ENCODE data around the gene PHF1. TPM values are rescaled to one million over a fixed set of nuclear protein-coding genes. Genes with fewer than 3 reads are reported as not detected.

Gene PHF1
- polyA plus RNA-seq, 1 experiment = 54.6 TPM

DNA sequence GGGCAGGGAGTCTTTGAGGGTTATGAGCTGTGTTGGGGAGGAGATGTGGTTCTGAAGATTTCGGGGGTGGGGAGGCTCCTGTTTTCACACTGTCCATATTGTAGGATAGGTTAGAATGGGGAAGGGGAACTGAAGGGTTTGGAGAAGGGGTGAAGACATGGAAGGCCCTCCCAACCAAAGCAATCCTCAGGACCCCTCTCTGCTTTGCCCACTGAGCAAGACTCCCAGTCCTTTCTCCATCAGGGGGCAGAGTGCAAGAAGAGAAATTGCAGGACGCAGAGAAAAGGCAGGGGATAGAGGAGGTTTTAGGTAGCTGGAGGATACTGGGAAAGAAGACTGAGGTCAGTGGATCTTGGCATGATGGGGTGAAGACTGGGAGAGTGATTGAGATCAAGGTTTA lies 13.0 kb downstream of the PHF1 start:
- H3K27me3 ChIP-seq (ENCODE audit: control insufficient read depth, insufficient read depth, low read length) = no peaks in the 10 kb centered on the region
- ChIA-PET POLR2A (no interaction called here), CTCF (interaction anchor here (0.7 to 1.0 kb wide), 2 partner anchors 103 to 146 kb away, joined by 3 read pairs; no protein-coding TSS in a partner anchor)
- TF ChIP-seq, protein P1, sequence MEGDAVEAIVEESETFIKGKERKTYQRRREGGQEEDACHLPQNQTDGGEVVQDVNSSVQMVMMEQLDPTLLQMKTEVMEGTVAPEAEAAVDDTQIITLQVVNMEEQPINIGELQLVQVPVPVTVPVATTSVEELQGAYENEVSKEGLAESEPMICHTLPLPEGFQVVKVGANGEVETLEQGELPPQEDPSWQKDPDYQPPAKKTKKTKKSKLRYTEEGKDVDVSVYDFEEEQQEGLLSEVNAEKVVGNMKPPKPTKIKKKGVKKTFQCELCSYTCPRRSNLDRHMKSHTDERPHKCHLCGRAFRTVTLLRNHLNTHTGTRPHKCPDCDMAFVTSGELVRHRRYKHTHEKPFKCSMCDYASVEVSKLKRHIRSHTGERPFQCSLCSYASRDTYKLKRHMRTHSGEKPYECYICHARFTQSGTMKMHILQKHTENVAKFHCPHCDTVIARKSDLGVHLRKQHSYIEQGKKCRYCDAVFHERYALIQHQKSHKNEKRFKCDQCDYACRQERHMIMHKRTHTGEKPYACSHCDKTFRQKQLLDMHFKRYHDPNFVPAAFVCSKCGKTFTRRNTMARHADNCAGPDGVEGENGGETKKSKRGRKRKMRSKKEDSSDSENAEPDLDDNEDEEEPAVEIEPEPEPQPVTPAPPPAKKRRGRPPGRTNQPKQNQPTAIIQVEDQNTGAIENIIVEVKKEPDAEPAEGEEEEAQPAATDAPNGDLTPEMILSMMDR (IDR thresholded peaks at IDR 0.05; ENCODE audit: insufficient read depth, low read depth, low read length) = no peak
- DNase-seq (ENCODE audit: low read depth) = no peak
- peaks cover 3% of the 10 kb centered on the region for H3K36me3 ChIP-seq (ENCODE audit: control insufficient read depth, insufficient read depth, low read length)
- H3K4me3 ChIP-seq (ENCODE audit: low read depth, low read length) = no peak overlapping the region

GRCh38 chr6:33424855-33425667 lies 14.2 kb downstream of the PHF1 start:
- POLR2A ChIA-PET = no interaction called here
- Histone ChIP-seq H3K36me3 (ENCODE audit: control insufficient read depth, insufficient read depth, low read length) (peaks cover 3% of the 10 kb centered on the region), H3K4me3 (ENCODE audit: low read depth, low read length) (peak overlapping the region; percentile 42), H3K27me3 (ENCODE audit: control insufficient read depth, insufficient read depth, low read length) (no peaks in the 10 kb centered on the region)
- CTCF ChIA-PET = interaction anchor here (0.6 to 1.9 kb wide), 10 partner anchors 8 to 146 kb away, joined by 3 to 19 read pairs (median 5); partner anchors contain the start of gene KIFC1
- DNase-seq (ENCODE audit: low read depth) = no peak
- TF ChIP-seq, protein P1 (IDR thresholded peaks at IDR 0.05; ENCODE audit: insufficient read depth, low read depth, low read length) = no peak

DNA sequence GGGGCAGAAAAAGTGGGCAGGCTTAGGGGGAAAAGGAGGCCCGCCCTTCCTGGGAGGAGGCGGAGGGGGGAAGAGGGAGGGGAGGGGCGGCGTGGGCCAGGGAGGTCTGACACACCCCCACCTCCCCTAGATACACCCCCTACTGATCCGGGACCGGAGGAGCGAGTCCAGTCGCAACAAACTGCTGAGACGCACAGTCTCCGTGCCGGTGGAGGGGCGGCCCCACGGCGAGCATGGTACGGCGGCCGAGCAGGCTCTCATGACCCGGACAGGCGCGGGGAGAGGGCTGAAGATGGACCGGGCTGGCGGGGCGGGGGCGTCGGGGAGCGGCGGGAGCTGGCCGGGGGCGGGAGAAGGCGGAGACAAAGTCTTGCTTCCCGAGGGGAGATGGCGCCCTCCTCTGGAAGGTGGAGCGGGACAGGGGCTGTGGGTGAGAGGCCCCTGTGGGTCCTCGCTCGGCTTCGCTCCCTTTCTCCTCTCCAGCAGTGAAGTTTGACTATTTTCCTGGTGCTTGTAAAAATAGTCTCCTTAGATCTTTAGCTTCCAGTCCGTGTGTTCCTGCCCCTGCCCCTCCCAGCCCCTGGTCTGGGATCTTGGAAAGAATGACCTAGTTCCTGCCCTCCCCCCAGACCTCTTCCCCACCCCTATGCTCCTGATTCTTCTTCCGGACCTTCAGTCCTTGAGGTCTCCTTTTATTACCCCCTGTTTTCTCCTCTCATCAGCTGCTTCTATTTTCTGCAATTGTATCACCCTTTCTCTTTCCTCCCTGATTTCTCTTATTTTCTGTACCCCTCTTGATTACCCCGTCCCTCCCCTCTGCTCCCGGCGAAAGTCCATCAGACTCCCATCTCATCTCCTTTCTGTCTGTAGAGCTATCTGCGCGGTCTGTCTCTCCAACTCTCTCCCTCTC lies 15.1 kb downstream of the PHF1 start:
- POLR2A ChIA-PET = no interaction called here
- H3K27me3 ChIP-seq (ENCODE audit: control insufficient read depth, insufficient read depth, low read length) = no peaks in the 10 kb centered on the region
- DNase-seq (ENCODE audit: low read depth) = peak; percentile 28
- CTCF ChIA-PET = interaction anchor here (0.6 to 1.9 kb wide), 16 partner anchors 9 to 147 kb away, joined by 3 to 19 read pairs (median 4); partner anchors contain the start of gene KIFC1
- peak overlapping the region; percentile 42 for H3K4me3 ChIP-seq (ENCODE audit: low read depth, low read length)
- peaks cover 3% of the 10 kb centered on the region for H3K36me3 ChIP-seq (ENCODE audit: control insufficient read depth, insufficient read depth, low read length)
- TF ChIP-seq, protein P1 (IDR thresholded peaks at IDR 0.05; ENCODE audit: insufficient read depth, low read depth, low read length) = peak; percentile 72

GRCh38 chr6:33426590-33427511 lies 16.0 kb downstream of the PHF1 start:
- CTCF ChIA-PET = interaction anchor here (0.6 to 1.9 kb wide), 11 partner anchors 9 to 148 kb away, joined by 3 to 19 read pairs (median 4); partner anchors contain the start of gene KIFC1
- no peaks in the 10 kb centered on the region for H3K27me3 ChIP-seq (ENCODE audit: control insufficient read depth, insufficient read depth, low read length)
- POLR2A ChIA-PET = no interaction called here
- no peak for DNase-seq (ENCODE audit: low read depth)
- H3K4me3 ChIP-seq (ENCODE audit: low read depth, low read length) = peak overlapping the region; percentile 55
- peaks cover 3% of the 10 kb centered on the region for H3K36me3 ChIP-seq (ENCODE audit: control insufficient read depth, insufficient read depth, low read length)
- TF ChIP-seq, protein P1 (IDR thresholded peaks at IDR 0.05; ENCODE audit: insufficient read depth, low read depth, low read length) = no peak

Data from BJ (cell line).